NK-92 (cell line): ENCODE data around the gene SH3GL2.
"Not testable (repeated sequence)": the region's sequence is repeated elsewhere in the genome, so short reads cannot be mapped to it uniquely, and the experiment has no call there.

ENCODE experiments used
- DNase-seq: peaks from one replicate; lab custom pipeline; 2025; ENCODE audit not compliant: unreplicated experiment; lab: John Stamatoyannopoulos, UW

SH3GL2 gene

GRCh38 chr9:17742067-17742466, 163.2 kb downstream of the SH3GL2 start:
- no peak for DNase-seq

GRCh38 chr9:17744786-17745185, 165.9 kb downstream of the SH3GL2 start:
- DNase-seq, result no peak

- DNase-seq, result no peak
Observed at GRCh38 chr9:17750269-17750668, 171.4 kb downstream of the SH3GL2 start.

GRCh38 chr9:17751486-17751885, 172.6 kb downstream of the SH3GL2 start:
- no peak for DNase-seq

GRCh38 chr9:17752021-17752420, 173.2 kb downstream of the SH3GL2 start:
- DNase-seq, result no peak

- no peak for DNase-seq
Observed at GRCh38 chr9:17757816-17758215, 178.9 kb downstream of the SH3GL2 start.

GRCh38 chr9:17760250-17760649, 181.4 kb downstream of the SH3GL2 start:
- no peak for DNase-seq

GRCh38 chr9:17761984-17762676, 183.3 kb downstream of the SH3GL2 start:
- DNase-seq, result no peak

- DNase-seq, result no peak
Observed at GRCh38 chr9:17764306-17764705, 185.4 kb downstream of the SH3GL2 start.

- not testable (repeated sequence) for DNase-seq
Observed at GRCh38 chr9:17765131-17765530, 186.3 kb downstream of the SH3GL2 start.

- no peak for DNase-seq
Observed at GRCh38 chr9:17772223-17772622, 193.4 kb downstream of the SH3GL2 start.

GRCh38 chr9:17775656-17776055, 196.8 kb downstream of the SH3GL2 start:
- DNase-seq, result no peak

GRCh38 chr9:17776735-17777134, 197.9 kb downstream of the SH3GL2 start:
- DNase-seq, result no peak

- no peak for DNase-seq
Observed at GRCh38 chr9:17777465-17777864, 198.6 kb downstream of the SH3GL2 start.

- DNase-seq, result no peak
Observed at GRCh38 chr9:17782430-17783149, 203.7 kb downstream of the SH3GL2 start.

GRCh38 chr9:17783227-17783626, 204.4 kb downstream of the SH3GL2 start:
- no peak for DNase-seq

- DNase-seq, result no peak
Observed at GRCh38 chr9:17789316-17789715, 210.4 kb downstream of the SH3GL2 start.

GRCh38 chr9:17793713-17794622, 215.1 kb downstream of the SH3GL2 start:
- no peak for DNase-seq

GRCh38 chr9:17795744-17796143, 216.9 kb downstream of the SH3GL2 start:
- DNase-seq, result no peak

- DNase-seq, result no peak
Observed at GRCh38 chr9:17799369-17799768, 220.5 kb downstream of the SH3GL2 start.

- no peak for DNase-seq
Observed at GRCh38 chr9:17800418-17800817, 221.6 kb downstream of the SH3GL2 start.
